H1 (cell line): ENCODE results near the gene LAMTOR3. TPM values are rescaled to one million over a fixed set of nuclear protein-coding genes. Genes with fewer than 3 reads are reported as not detected.

Experiments used
- CTCF ChIA-PET: fragments of 300-600 bp; sonication (Branson Sonifier 250); formaldehyde crosslinking; loops from one replicate; lab custom pipeline; 2021; ENCODE audit not compliant: partially characterized antibody; lab: Charles Lee
- POLR2A ChIA-PET: fragments of 300-600 bp; sonication (Branson Sonifier 250); formaldehyde crosslinking; loops from one replicate; lab custom pipeline; 2021; ENCODE audit warnings: inconsistent platforms; ENCODE audit not compliant: partially characterized antibody; lab: Charles Lee
- DNase-seq, 2 experiments: peaks; one replicate each; pipeline versions ENCODE4 v3.0.0 to v3.0.0-alpha.2; 2010 to 2022; ENCODE audit warnings: low spot score in 2 of 2, low read depth in 1 of 2, mixed read lengths in 1 of 2
- FAIRE-seq: peaks from 2 replicates; lab custom pipeline; 2011; peaks lifted over from hg19 to GRCh38; lab: Jason Lieb, UNC
- H2AFZ ChIP-seq: 2 replicates; pipeline ENCODE4 v1.8.1; 2012; ENCODE audit warnings: low read length, inconsistent platforms
- H2AK5ac ChIP-seq: 2 replicates; pipeline ENCODE4 v1.6.1; 2013; ENCODE audit warnings: low read depth, low read length
- H2BK120ac ChIP-seq: replicated peaks from 2 replicates; pipeline ENCODE3; 2013; ENCODE audit warnings: low read depth, low read length, inconsistent platforms
- H2BK12ac ChIP-seq: 2 replicates; pipeline ENCODE4 v1.6.1; 2013; ENCODE audit warnings: low read depth, low read length
- H2BK15ac ChIP-seq: 2 replicates; pipeline ENCODE4 v1.6.1; 2013; ENCODE audit warnings: low read length
- H2BK20ac ChIP-seq: 2 replicates; pipeline ENCODE4 v1.6.1; 2013; ENCODE audit warnings: low read length
- H2BK5ac ChIP-seq: 2 replicates; pipeline ENCODE4 v1.6.1; 2013; ENCODE audit warnings: low read depth, low read length
- H3K14ac ChIP-seq: 2 replicates; pipeline ENCODE4 v1.6.1; 2013; ENCODE audit warnings: inconsistent platforms; ENCODE audit not compliant: insufficient read length
- H3K18ac ChIP-seq: 2 replicates; pipeline ENCODE4 v1.6.1; 2013; ENCODE audit warnings: low read length; ENCODE audit errors: extremely low read depth
- H3K23ac ChIP-seq: 2 replicates; pipeline ENCODE4 v1.6.1; 2013; ENCODE audit warnings: inconsistent platforms; ENCODE audit not compliant: insufficient read length
- H3K23me2 ChIP-seq: 2 replicates; pipeline ENCODE4 v1.6.1; 2013; ENCODE audit warnings: low read depth, low read length
- H3K27ac ChIP-seq: 2 replicates; pipeline ENCODE4 v1.6.1; 2011; ENCODE audit warnings: low read depth, low read length, inconsistent platforms
- H3K27me3 ChIP-seq, 4 experiments: replicated peaks in 1 of 4; 1 replicate in 1 of 4; 2 replicates in 3 of 4; pipeline versions ENCODE4 v1.6.1 to v1.8.1; 2011 to 2013; ENCODE audit warnings: low read length in 3 of 4, mild to moderate bottlenecking in 3 of 4, inconsistent platforms in 2 of 4, mixed read lengths in 2 of 4, moderate library complexity in 1 of 4; ENCODE audit not compliant: control insufficient read depth in 3 of 4, insufficient read depth in 3 of 4; ENCODE audit errors: extremely low read depth in 1 of 4
- H3K36me3 ChIP-seq, 4 experiments: 2 replicates each; pipeline versions ENCODE4 v1.6.1 to v1.8.1; 2011 to 2013; ENCODE audit warnings: mild to moderate bottlenecking in 4 of 4, low read length in 3 of 4, moderate library complexity in 2 of 4, control low read depth in 1 of 4, inconsistent platforms in 1 of 4; ENCODE audit not compliant: insufficient read depth in 4 of 4, control insufficient read depth in 2 of 4
- H3K4ac ChIP-seq: replicated peaks from 2 replicates; pipeline ENCODE3; 2013; ENCODE audit warnings: low read length, low read depth, mixed read lengths, inconsistent platforms; ENCODE audit not compliant: insufficient read length
- H3K4me1 ChIP-seq, 4 experiments: replicated peaks in 1 of 4; 1 replicate in 1 of 4; 2 replicates in 3 of 4; pipeline versions ENCODE4 v1.6.1 to v1.8.1; 2011 to 2013; ENCODE audit warnings: low read length in 3 of 4, inconsistent platforms in 2 of 4, mixed read lengths in 1 of 4; ENCODE audit not compliant: insufficient read depth in 4 of 4, control insufficient read depth in 3 of 4
- H3K4me2 ChIP-seq, 2 experiments: 2 replicates each; pipeline versions ENCODE4 v1.6.1 to v1.8.1; 2011 to 2013; ENCODE audit warnings: low read depth in 2 of 2, low read length in 2 of 2, control low read depth in 1 of 2, inconsistent platforms in 1 of 2, mild to moderate bottlenecking in 1 of 2; ENCODE audit not compliant: insufficient read depth in 1 of 2
- H3K4me3 ChIP-seq, 4 experiments: fragments of 200-600, 300-600 bp in 1 of 4; sonication (generic), shearing (Covaris generic), sonication (Bioruptor Twin) in 1 of 4; 2 replicates each; pipeline versions ENCODE4 v1.5.1 to v1.8.1; 2011 to 2016; ENCODE audit warnings: low read length in 4 of 4, low read depth in 3 of 4, control low read depth in 2 of 4, inconsistent platforms in 2 of 4, mild to moderate bottlenecking in 2 of 4, mixed read lengths in 1 of 4, moderate library complexity in 1 of 4; ENCODE audit not compliant: insufficient read depth in 2 of 4; ENCODE audit errors: extremely low read depth in 1 of 4
- H3K56ac ChIP-seq: replicated peaks from 2 replicates; pipeline ENCODE3; 2013; ENCODE audit warnings: low read depth, mild to moderate bottlenecking, mixed read lengths, low read length, inconsistent platforms; ENCODE audit not compliant: insufficient read length
- H3K79me1 ChIP-seq: 2 replicates; pipeline ENCODE4 v1.6.1; 2013; ENCODE audit warnings: low read depth, low read length, control low read depth
- H3K79me2 ChIP-seq, 2 experiments: 2 replicates each; pipeline versions ENCODE4 v1.6.1 to v1.8.1; 2012 to 2013; ENCODE audit warnings: low read length in 2 of 2, mild to moderate bottlenecking in 2 of 2, inconsistent platforms in 1 of 2; ENCODE audit not compliant: insufficient read depth in 2 of 2, control insufficient read depth in 1 of 2
- H3K9ac ChIP-seq, 4 experiments: replicated peaks in 1 of 4; 1 replicate in 1 of 4; 2 replicates in 3 of 4; pipeline versions ENCODE4 v1.6.1 to v1.8.1; 2011 to 2013; ENCODE audit warnings: low read depth in 3 of 4, low read length in 3 of 4, control low read depth in 2 of 4, mild to moderate bottlenecking in 2 of 4, moderate library complexity in 2 of 4, inconsistent platforms in 1 of 4; ENCODE audit errors: extremely low read depth in 1 of 4
- H3K9me3 ChIP-seq, 2 experiments: 2 replicates each; pipeline versions ENCODE4 v1.6.1 to v1.8.1; 2012 to 2013; ENCODE audit warnings: mild to moderate bottlenecking in 2 of 2, moderate library complexity in 2 of 2, control low read depth in 1 of 2, inconsistent platforms in 1 of 2, low read depth in 1 of 2, low read length in 1 of 2, mixed read lengths in 1 of 2; ENCODE audit not compliant: insufficient read depth in 2 of 2
- H4K20me1 ChIP-seq, 2 experiments: replicated peaks in 1 of 2; 2 replicates each; pipeline versions ENCODE3 to v1.8.1; 2011 to 2013; ENCODE audit warnings: inconsistent platforms in 2 of 2, low read length in 2 of 2, mild to moderate bottlenecking in 1 of 2; ENCODE audit not compliant: insufficient read depth in 2 of 2, control insufficient read depth in 1 of 2
- H4K5ac ChIP-seq: 2 replicates; pipeline ENCODE4 v1.6.1; 2013; ENCODE audit warnings: low read length, low read depth, mixed read lengths, inconsistent platforms; ENCODE audit not compliant: insufficient read length
- H4K8ac ChIP-seq: 2 replicates; pipeline ENCODE4 v1.8.0; 2013; ENCODE audit warnings: mild to moderate bottlenecking, moderate library complexity, low read length, inconsistent platforms; ENCODE audit not compliant: insufficient read depth; ENCODE audit errors: extremely low read depth
- H4K91ac ChIP-seq: replicated peaks from 2 replicates; pipeline ENCODE3; 2013; ENCODE audit warnings: low read length, mixed read lengths, inconsistent platforms; ENCODE audit not compliant: insufficient read length
- KDM5A ChIP-seq: fragments of 200-600 bp; IDR thresholded peaks from 2 replicates; pipeline ENCODE4 v1.7.1; 2012; ENCODE audit warnings: mild to moderate bottlenecking, low read length, inconsistent platforms, mixed read lengths
- RAD21 ChIP-seq, 2 experiments: IDR thresholded peaks in 1 of 2; conservative IDR thresholded peaks in 1 of 2; 2 replicates each; pipeline ENCODE4 v1.6.1; 2011; ENCODE audit warnings: low read depth in 2 of 2, low read length in 2 of 2, improper control_type of control experiment in 1 of 2, inconsistent platforms in 1 of 2, mild to moderate bottlenecking in 1 of 2, moderate library complexity in 1 of 2
- SP4 ChIP-seq: IDR thresholded peaks from 2 replicates; pipeline ENCODE4 v1.6.1; 2012; ENCODE audit warnings: low read length, inconsistent platforms
- WGBS, 2 experiments: shearing (Covaris generic) in 1 of 2; methylation state at CpG; one replicate each; pipeline versions ENCODE4 v1.1.6 to v1.1.7; 2013 to 2015; ENCODE audit warnings: low lambda C conversion rate in 2 of 2, mixed read lengths in 2 of 2, inconsistent platforms in 1 of 2, low coverage in 1 of 2, missing lambda C conversion rate in 1 of 2; ENCODE audit not compliant: insufficient replicate concordance in 2 of 2, insufficient coverage in 1 of 2, insufficient read length in 1 of 2; ENCODE audit errors: extremely low coverage in 1 of 2, missing lambda C conversion rate in 1 of 2; 5-methylcytosine and 5-hydroxymethylcytosine counted together
- polyA plus RNA-seq, 7 experiments: library from polyadenylated mRNA; depleted of rRNA in 3 of 7; stranded (reverse) in 5 of 7; unstranded in 2 of 7; fragments of >200 nt in 5 of 7; fragments of 200-250 nt in 2 of 7; gene quantifications; 1 replicate in 5 of 7; 2 replicates in 1 of 7; 4 replicates in 1 of 7; pipeline versions ENCODE4 v1.2.1 to v1.2.3, GENCODE V29; 2011 to 2013; ENCODE audit warnings: missing spikeins in 2 of 7, mixed read lengths in 2 of 7
- total RNA-seq: library from RNA; stranded (reverse); fragmentation: NEBNext Ultra II Directional; extraction: Animal tissue kit (Norgen Biotek cat#: 25700); gene quantifications from 2 replicates; pipeline ENCODE4 v1.2.1, GENCODE V29; 2021

The LAMTOR3 gene
- total and polyA plus RNA-seq, 2 of the 8 experiments (the other 6 are each of a cell fraction or from before 2014, with no cell fraction given), result 25.1 to 34.4 TPM

DNA sequence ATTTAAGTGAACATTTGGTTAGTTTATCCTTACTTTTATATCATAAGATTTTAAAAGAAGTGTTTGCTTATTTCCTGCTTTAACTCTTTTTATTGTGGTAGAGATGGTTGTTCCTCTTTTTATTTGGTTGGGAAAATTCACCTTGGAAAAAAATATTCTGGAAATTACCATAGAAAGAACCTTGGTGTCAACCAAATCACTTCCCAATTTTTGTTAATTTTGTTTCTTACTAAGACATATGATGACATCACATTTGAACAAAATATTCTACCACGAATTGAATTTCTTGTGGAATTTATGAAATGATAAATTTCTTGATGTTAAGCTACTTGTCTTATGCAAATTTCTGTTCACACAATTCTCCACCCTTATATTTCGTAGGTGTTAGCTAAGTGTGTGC lies 33.7 kb downstream of the LAMTOR3 start:
- Histone ChIP-seq H3K56ac (no peak overlapping the region), H3K18ac (no peak overlapping the region), H3K14ac (no peak overlapping the region), H2BK12ac (no peak overlapping the region), H2BK15ac (no peak overlapping the region), H3K79me1 (no peaks in the 10 kb centered on the region), H2AFZ (no peak overlapping the region), H3K23me2 (no peaks in the 10 kb centered on the region), H3K23ac (no peak overlapping the region), H4K20me1 (no peaks in the 10 kb centered on the region), H3K36me3 (no peaks in the 10 kb centered on the region), H3K9ac (no peak overlapping the region), H2AK5ac (no peak overlapping the region), H3K27me3 (no peaks in the 10 kb centered on the region), H4K8ac (no peak overlapping the region), H3K9me3 (no peaks in the 10 kb centered on the region), H2BK20ac (no peak overlapping the region), H3K27ac (no peak overlapping the region), H4K5ac (no peak overlapping the region), H2BK120ac (no peak overlapping the region), H2BK5ac (no peak overlapping the region), H3K4ac (no peak overlapping the region), H3K79me2 (no peaks in the 10 kb centered on the region), H3K4me3 (no peak overlapping the region), H3K4me1 (peaks cover 0 to 5% (median 0%) of the 10 kb centered on the region in 4 experiments; a peak in 1 of 7 replicates), H3K4me2 (no peak overlapping the region), H4K91ac (no peak overlapping the region)
- TF ChIP-seq RAD21 (IDR thresholded peaks at IDR 0.05 in 1 of 2, conservative IDR thresholded peaks at IDR 0.05 in 1 of 2; ENCODE audit: low read depth in 2 of 2, low read length in 2 of 2), result no peak
- TF ChIP-seq KDM5A, result no peak
- no peak for TF ChIP-seq SP4
- POLR2A ChIA-PET, result no interaction called here
- CTCF ChIA-PET, result no interaction called here
- DNase-seq, result no peak
- WGBS, 2 experiments, result 78% methylated on average over 2 of the region's 2 CpGs; no CpG with 5 or more reads in 1 of the 2 experiments
- no peak for FAIRE-seq
